ENCODE measurements around the gene PIPOX.

- TF ChIP-seq CTCF (IDR thresholded peaks at IDR 0.05; ENCODE audit: insufficient read depth, low read length) (no peak), POLR2AphosphoS5 (IDR thresholded peaks at IDR 0.05; ENCODE audit: low read depth) (no peak)
Measured at GRCh38 chr17:29076722-29077121, 33.8 kb downstream of the PIPOX start.

All from HL-60 (cell line).